SK-N-SH treated with all-trans-retinoic acid at 6 μM for 48 hours (cell line): ENCODE measurements around the gene CSTA.

ENCODE experiments used
- ATAC-seq: fragments of 200-7000 bp; cut with Tn5 transposase; 3 replicates; pipeline ENCODE4 v1.9.1; 2020; ENCODE audit warnings: mild to moderate bottlenecking, moderate library complexity
- ARNTL ChIP-seq: fragments of 450-650 bp; formaldehyde crosslinking; IDR thresholded peaks from 2 replicates; pipeline ENCODE4 v1.5.0; 2020; ENCODE audit warnings: low read depth, mild to moderate bottlenecking, moderate library complexity, borderline replicate concordance
- BACH2 ChIP-seq: fragments of 250-450 bp; sonication (Bioruptor Pico); IDR thresholded peaks from 2 replicates; pipeline ENCODE4 v1.9.0; 2021; ENCODE audit warnings: mild to moderate bottlenecking, borderline replicate concordance
- CREB5 ChIP-seq: fragments of 250-450 bp; sonication (Bioruptor Pico); IDR thresholded peaks from 2 replicates; pipeline ENCODE4 v1.5.1; 2020; ENCODE audit warnings: low read depth, mild to moderate bottlenecking, moderate library complexity
- CSDC2 ChIP-seq: fragments of 250-450 bp; sonication (Bioruptor Pico); IDR thresholded peaks from 2 replicates; pipeline ENCODE4 v1.5.0; 2020; ENCODE audit warnings: mild to moderate bottlenecking, moderate library complexity
- ESRRG ChIP-seq: fragments of 250-450 bp; sonication (Bioruptor Pico); IDR thresholded peaks from 2 replicates; pipeline ENCODE4 v1.6.1; 2021; ENCODE audit warnings: mild to moderate bottlenecking
- GLIS3 ChIP-seq: fragments of 250-450 bp; sonication (Bioruptor Pico); IDR thresholded peaks from 2 replicates; pipeline ENCODE4 v1.5.0; 2020; ENCODE audit warnings: mild to moderate bottlenecking, moderate library complexity
- ISL1 ChIP-seq: fragments of 250-450 bp; sonication (Bioruptor Pico); IDR thresholded peaks from 2 replicates; pipeline ENCODE4 v2.1.2; 2022; ENCODE audit warnings: mild to moderate bottlenecking, moderate library complexity
- PATZ1 ChIP-seq: fragments of 250-450 bp; sonication (Bioruptor Pico); IDR thresholded peaks from 2 replicates; pipeline ENCODE4 v1.8.0; 2020; ENCODE audit warnings: mild to moderate bottlenecking, moderate library complexity, borderline replicate concordance
- PPARA ChIP-seq: fragments of 250-450 bp; sonication (Bioruptor Pico); IDR thresholded peaks from 2 replicates; pipeline ENCODE4 v1.5.0; 2020; ENCODE audit warnings: mild to moderate bottlenecking, borderline replicate concordance
- RARB ChIP-seq: fragments of 250-450 bp; sonication (Bioruptor Pico); IDR thresholded peaks from 2 replicates; pipeline ENCODE4 v1.8.0; 2021; ENCODE audit warnings: mild to moderate bottlenecking, moderate library complexity
- TCF4 ChIP-seq: fragments of 250-450 bp; sonication (Bioruptor Pico); IDR thresholded peaks from 2 replicates; pipeline ENCODE4 v1.8.0; 2021; ENCODE audit warnings: mild to moderate bottlenecking, moderate library complexity, borderline replicate concordance
- TOX ChIP-seq: fragments of 250-450 bp; sonication (Bioruptor Pico); IDR thresholded peaks from 2 replicates; pipeline ENCODE4 v1.8.0; 2021; ENCODE audit warnings: mild to moderate bottlenecking, moderate library complexity, borderline replicate concordance
- ZFP3 ChIP-seq: fragments of 250-450 bp; sonication (Bioruptor Pico); IDR thresholded peaks from 2 replicates; pipeline ENCODE4 v1.5.0; 2020; ENCODE audit warnings: mild to moderate bottlenecking, moderate library complexity
- ZFP30 ChIP-seq: fragments of 450-650 bp; formaldehyde crosslinking; IDR thresholded peaks from 2 replicates; pipeline ENCODE4 v1.5.0; 2022; ENCODE audit warnings: mild to moderate bottlenecking, moderate library complexity
- ZNF565 ChIP-seq: fragments of 450-650 bp; formaldehyde crosslinking; conservative IDR thresholded peaks from 2 replicates; pipeline ENCODE4 v1.5.0; 2020; ENCODE audit warnings: low read depth, mild to moderate bottlenecking, moderate library complexity
- ZNF70 ChIP-seq: fragments of 450-650 bp; formaldehyde crosslinking; IDR thresholded peaks from 2 replicates; pipeline ENCODE4 v1.5.0; 2020; ENCODE audit warnings: mild to moderate bottlenecking, moderate library complexity
- TF ChIP-seq, protein P1 (sequence below): fragments of 250-450 bp; sonication (Bioruptor Pico); IDR thresholded peaks from 2 replicates; pipeline ENCODE4 v1.5.1; 2021; ENCODE audit warnings: mild to moderate bottlenecking, moderate library complexity

Gene CSTA

DNA sequence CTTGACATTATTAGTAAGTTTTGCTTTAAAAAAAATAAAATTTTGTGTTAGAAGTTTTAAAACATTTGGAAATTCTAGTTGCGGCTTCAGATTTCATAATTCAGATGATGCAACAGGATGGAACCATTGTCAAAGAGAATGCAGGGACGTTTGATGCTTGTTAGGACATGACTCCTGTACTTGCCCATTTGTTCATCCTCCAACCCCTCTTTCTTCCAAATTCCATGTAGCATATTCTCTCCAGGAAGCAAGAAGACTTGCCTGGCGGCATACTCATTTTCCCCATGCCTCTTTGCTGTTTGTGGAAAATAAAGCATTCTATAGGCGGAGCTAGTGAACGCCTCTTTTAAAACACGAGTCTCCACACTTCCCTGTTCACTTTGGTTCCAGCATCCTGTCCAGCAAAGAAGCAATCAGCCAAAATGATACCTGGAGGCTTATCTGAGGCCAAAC lies at the start of gene CSTA:
Gene CSTA, plus strand, starts transcription at position 378 of the 453 bp plus-strand sequence. Its CDS starts 45 bp downstream, at position 423.
- no peak for ATAC-seq
- TF ChIP-seq TCF4 (CRISPR knock-in tag), result no peak
- no peak for TF ChIP-seq CREB5 (CRISPR knock-in tag)

GRCh38 chr3:122281891-122282290 lies 43.2 kb upstream of the CSTA start:
- no peak for TF ChIP-seq BACH2 (CRISPR knock-in tag)
- ATAC-seq, result no peak

DNA sequence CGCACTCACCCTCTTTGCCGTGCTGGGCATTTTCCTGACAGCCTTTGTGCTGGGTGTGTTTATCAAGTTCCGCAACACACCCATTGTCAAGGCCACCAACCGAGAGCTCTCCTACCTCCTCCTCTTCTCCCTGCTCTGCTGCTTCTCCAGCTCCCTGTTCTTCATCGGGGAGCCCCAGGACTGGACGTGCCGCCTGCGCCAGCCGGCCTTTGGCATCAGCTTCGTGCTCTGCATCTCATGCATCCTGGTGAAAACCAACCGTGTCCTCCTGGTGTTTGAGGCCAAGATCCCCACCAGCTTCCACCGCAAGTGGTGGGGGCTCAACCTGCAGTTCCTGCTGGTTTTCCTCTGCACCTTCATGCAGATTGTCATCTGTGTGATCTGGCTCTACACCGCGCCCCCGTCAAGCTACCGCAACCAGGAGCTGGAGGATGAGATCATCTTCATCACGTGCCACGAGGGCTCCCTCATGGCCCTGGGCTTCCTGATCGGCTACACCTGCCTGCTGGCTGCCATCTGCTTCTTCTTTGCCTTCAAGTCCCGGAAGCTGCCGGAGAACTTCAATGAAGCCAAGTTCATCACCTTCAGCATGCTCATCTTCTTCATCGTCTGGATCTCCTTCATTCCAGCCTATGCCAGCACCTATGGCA lies 41.1 kb upstream of the CSTA start:
- no peak for ATAC-seq
- TF ChIP-seq ESRRG (CRISPR knock-in tag), result no peak
- TF ChIP-seq PATZ1, result no peak
- TF ChIP-seq, protein P1, sequence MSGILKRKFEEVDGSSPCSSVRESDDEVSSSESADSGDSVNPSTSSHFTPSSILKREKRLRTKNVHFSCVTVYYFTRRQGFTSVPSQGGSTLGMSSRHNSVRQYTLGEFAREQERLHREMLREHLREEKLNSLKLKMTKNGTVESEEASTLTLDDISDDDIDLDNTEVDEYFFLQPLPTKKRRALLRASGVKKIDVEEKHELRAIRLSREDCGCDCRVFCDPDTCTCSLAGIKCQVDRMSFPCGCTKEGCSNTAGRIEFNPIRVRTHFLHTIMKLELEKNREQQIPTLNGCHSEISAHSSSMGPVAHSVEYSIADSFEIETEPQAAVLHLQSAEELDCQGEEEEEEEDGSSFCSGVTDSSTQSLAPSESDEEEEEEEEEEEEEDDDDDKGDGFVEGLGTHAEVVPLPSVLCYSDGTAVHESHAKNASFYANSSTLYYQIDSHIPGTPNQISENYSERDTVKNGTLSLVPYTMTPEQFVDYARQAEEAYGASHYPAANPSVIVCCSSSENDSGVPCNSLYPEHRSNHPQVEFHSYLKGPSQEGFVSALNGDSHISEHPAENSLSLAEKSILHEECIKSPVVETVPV, result no peak
- TF ChIP-seq CREB5 (CRISPR knock-in tag), result no peak
- TF ChIP-seq, all 23 proteins: peak for 0

GRCh38 chr3:122284486-122284885 lies 40.6 kb upstream of the CSTA start:
- TF ChIP-seq ESRRG (CRISPR knock-in tag), result no peak
- no peak for TF ChIP-seq ZFP3 (CRISPR knock-in tag)
- TF ChIP-seq PPARA (CRISPR knock-in tag), result no peak
- TF ChIP-seq ARNTL, result no peak
- TF ChIP-seq ISL1 (CRISPR knock-in tag), result no peak
- TF ChIP-seq TCF4 (CRISPR knock-in tag), result no peak
- no peak for TF ChIP-seq CSDC2 (CRISPR knock-in tag)
- no peak for TF ChIP-seq GLIS3 (CRISPR knock-in tag)
- no peak for ATAC-seq

DNA sequence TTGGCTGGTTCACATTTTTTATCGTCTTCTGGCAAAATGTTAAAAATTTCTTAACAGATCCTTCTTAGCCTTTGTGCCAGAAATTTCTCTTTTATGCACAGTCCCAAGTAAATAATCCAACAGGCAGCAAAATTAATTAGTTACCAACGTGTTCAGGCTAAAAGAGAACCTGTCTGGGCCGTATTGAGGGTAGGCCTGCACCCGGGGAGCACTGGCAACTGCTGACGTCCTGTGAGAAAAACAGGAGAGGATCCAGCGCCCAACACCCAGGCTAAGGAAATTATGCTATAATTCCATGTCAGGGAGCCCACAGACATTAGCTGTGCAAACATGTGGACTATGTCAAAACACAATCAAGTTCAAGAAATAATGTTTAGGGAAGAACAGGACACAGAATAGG lies 30.7 kb upstream of the CSTA start:
- ATAC-seq, result no peak

DNA sequence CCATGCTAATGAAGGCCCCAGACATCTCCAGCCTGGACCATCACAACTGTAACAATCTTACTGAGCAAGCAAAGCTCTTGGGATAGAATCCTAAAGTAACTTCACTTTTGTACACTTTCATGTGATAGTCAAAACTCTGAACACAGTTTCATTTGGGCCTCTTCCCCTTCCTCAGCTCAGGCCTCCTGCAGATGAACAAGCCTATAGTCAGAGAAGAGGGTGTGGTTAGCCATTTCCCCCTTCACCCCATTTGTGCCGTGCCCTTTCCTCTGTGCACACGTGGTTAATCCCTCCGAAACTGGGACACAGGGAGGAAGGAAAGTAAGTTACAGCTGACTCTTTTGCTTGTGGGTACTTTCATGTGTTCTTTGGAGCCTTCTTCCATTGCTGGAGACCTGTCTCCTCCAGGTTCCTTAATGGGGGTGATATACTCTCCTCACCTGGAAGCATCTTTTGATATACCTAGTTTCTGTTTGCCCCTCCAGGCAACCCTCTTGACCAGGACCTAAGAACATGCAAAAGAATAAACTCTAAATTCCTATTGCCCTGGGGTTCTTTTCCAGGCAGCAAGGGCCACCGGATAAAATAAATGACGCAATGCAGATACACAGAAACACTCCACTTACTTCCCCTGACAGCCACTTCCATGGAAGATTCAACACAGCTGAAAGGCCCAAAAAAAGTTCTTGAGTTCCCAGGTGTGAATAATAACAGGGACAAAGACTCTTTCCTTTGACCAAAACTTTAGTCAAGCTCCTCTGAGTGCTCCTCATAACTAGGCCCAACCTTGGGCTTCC lies 29.6 kb upstream of the CSTA start:
- ATAC-seq, result no peak

More for the DNA sequence above, 30.7 kb upstream of the CSTA start:
- TF ChIP-seq TOX (CRISPR knock-in tag) (no peak), RARB (CRISPR knock-in tag) (no peak), ISL1 (CRISPR knock-in tag) (no peak), GLIS3 (CRISPR knock-in tag) (no peak)

More for the DNA sequence above, 29.6 kb upstream of the CSTA start:
- TF ChIP-seq, protein P1, result no peak
- no peak for TF ChIP-seq BACH2 (CRISPR knock-in tag)
- TF ChIP-seq ZNF70 (CRISPR knock-in tag), result no peak
- TF ChIP-seq RARB (CRISPR knock-in tag), result no peak
- no peak for TF ChIP-seq CSDC2 (CRISPR knock-in tag)
- TF ChIP-seq ZNF565 (CRISPR knock-in tag), result no peak
- TF ChIP-seq CREB5 (CRISPR knock-in tag), result no peak
- no peak for TF ChIP-seq PATZ1
- TF ChIP-seq ARNTL, result no peak
- TF ChIP-seq GLIS3 (CRISPR knock-in tag), result no peak
- no peak for TF ChIP-seq TOX (CRISPR knock-in tag)
- no peak for TF ChIP-seq TCF4 (CRISPR knock-in tag)
- no peak for TF ChIP-seq ZFP30 (CRISPR knock-in tag)
- TF ChIP-seq ISL1 (CRISPR knock-in tag), result no peak
